Panc1 (cell line): ENCODE measurements around the gene SEPHS1. TPM values are rescaled to one million over a fixed set of nuclear protein-coding genes. Genes with fewer than 3 reads are reported as not detected.

Experiments used
- ATAC-seq: fragments of 200-7000 bp; cut with Tn5 transposase; 2 replicates; pipeline ENCODE4 v1.9.1; 2020; ENCODE audit warnings: mild to moderate bottlenecking, moderate library complexity
- BruUV-seq: library from RNA; stranded (reverse); fragments of 400-500 nt; replicated peaks from 2 replicates; lab custom pipeline; 2021; lab: Mats Ljungman, UMichigan
- CTCF ChIA-PET: fragments of 300-600 bp; sonication (Branson Sonifier 250); formaldehyde crosslinking; loops from one replicate; lab custom pipeline; 2022; ENCODE audit warnings: antibody characterized with exemption; lab: Charles Lee
- POLR2A ChIA-PET: fragments of 300-600 bp; sonication (Branson Sonifier 250); formaldehyde crosslinking; loops from one replicate; lab custom pipeline; 2022; ENCODE audit warnings: antibody characterized with exemption; lab: Charles Lee
- DNase-seq: peaks from one replicate; pipeline ENCODE4 v3.0.0-alpha.2; 2010; ENCODE audit warnings: low read depth, low spot score
- H3K27ac ChIP-seq: 2 replicates; pipeline ENCODE4 v1.5.1; 2011; ENCODE audit warnings: mild to moderate bottlenecking, low read length, inconsistent platforms
- H3K27me3 ChIP-seq: fragments of 200-500 bp; sonication (Bioruptor generic); 2 replicates; pipeline ENCODE4 v1.6.0; 2014; ENCODE audit warnings: low read length, inconsistent platforms; ENCODE audit not compliant: control insufficient read depth, insufficient read depth
- H3K36me3 ChIP-seq: fragments of 200-500 bp; sonication (Bioruptor generic); 2 replicates; pipeline ENCODE4 v1.5.1; 2014; ENCODE audit warnings: inconsistent platforms, mild to moderate bottlenecking, low read length, moderate library complexity; ENCODE audit not compliant: control insufficient read depth, insufficient read depth
- H3K4me1 ChIP-seq: 2 replicates; pipeline ENCODE4 v1.5.1; 2011; ENCODE audit warnings: inconsistent platforms, mild to moderate bottlenecking, low read length, moderate library complexity; ENCODE audit not compliant: control insufficient read depth, insufficient read depth
- H3K4me3 ChIP-seq, 2 experiments: 2 replicates each; pipeline ENCODE4 v1.5.1; 2011 to 2012; ENCODE audit warnings: low read depth in 2 of 2, low read length in 2 of 2, mild to moderate bottlenecking in 2 of 2, inconsistent platforms in 1 of 2, moderate library complexity in 1 of 2
- H3K9me3 ChIP-seq: fragments of 200-500 bp; sonication (Bioruptor generic); 2 replicates; pipeline ENCODE4 v1.5.1; 2014; ENCODE audit warnings: low read depth, mild to moderate bottlenecking, inconsistent platforms, low read length, moderate library complexity; ENCODE audit not compliant: control insufficient read depth, insufficient read depth
- CTCF ChIP-seq: fragments of 450-650 bp; IDR thresholded peaks from 2 replicates; pipeline ENCODE4 v1.5.1; 2017; ENCODE audit warnings: mild to moderate bottlenecking
- POLR2AphosphoS5 ChIP-seq: IDR thresholded peaks from 2 replicates; pipeline ENCODE4 v1.6.1; 2012; ENCODE audit warnings: mild to moderate bottlenecking, low read depth, low read length, moderate library complexity
- REST ChIP-seq, 2 experiments: IDR thresholded peaks; 2 replicates each; pipeline ENCODE4 v1.6.1; 2011 to 2012; ENCODE audit warnings: low read depth in 2 of 2, control low read depth in 1 of 2, low read length in 1 of 2, mild to moderate bottlenecking in 1 of 2, moderate library complexity in 1 of 2; ENCODE audit not compliant: insufficient read depth in 1 of 2
- SIN3A ChIP-seq: IDR thresholded peaks from 2 replicates; pipeline ENCODE4 v1.6.1; 2012; ENCODE audit warnings: low read depth, mild to moderate bottlenecking, low read length, moderate library complexity, borderline replicate concordance; ENCODE audit not compliant: insufficient read depth
- TCF7L2 ChIP-seq: IDR thresholded peaks from 2 replicates; pipeline ENCODE4 v1.6.1; 2011; ENCODE audit warnings: mild to moderate bottlenecking, low read depth, low read length, inconsistent platforms
- in situ Hi-C: cut with HindIII; loops from 2 replicates; pipeline ENCODE4 v1.10.0; 2016; ENCODE audit warnings: low sequenced_read_pairs, low pct_unique_long_range_greater_than_20kb
- intact Hi-C: fragments of 100-400 bp; cut with micrococcal nuclease; formaldehyde crosslinking; loops from one replicate; pipeline ENCODE4 v1.10.0; 2022; ENCODE audit not compliant: unreplicated experiment
- total RNA-seq: library from RNA; stranded (reverse); gene quantifications from one replicate; pipeline ENCODE4 v1.2.1, GENCODE V29; 2021; ENCODE audit not compliant: unreplicated experiment

Gene SEPHS1
- total RNA-seq, 1 experiment from 2014 or later = 47.1 TPM

DNA sequence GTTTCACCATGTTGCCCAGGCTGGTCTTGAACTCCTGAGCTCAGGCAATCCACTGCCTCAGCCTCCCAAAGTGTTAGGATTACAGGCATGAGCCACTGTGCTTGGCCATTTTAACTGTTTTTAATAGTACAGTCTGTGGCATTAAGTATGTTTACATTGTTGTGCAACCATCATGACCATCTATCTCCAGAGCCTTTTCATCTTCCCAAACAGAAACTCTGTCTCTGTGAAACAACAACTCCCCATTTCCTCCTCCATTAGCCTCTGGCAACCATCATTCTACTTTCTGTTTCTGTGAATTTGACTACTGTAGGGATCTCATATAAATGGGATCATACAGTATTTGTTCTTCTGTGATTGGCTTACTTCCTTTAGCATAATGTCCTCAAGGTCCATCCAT, 48.3 kb upstream of the SEPHS1 start:
- Histone ChIP-seq H3K27me3 (no peaks in the 10 kb centered on the region), H3K4me3 (no peak overlapping the region), H3K9me3 (no peaks in the 10 kb centered on the region), H3K27ac (no peak overlapping the region), H3K4me1 (no peaks in the 10 kb centered on the region), H3K36me3 (no peaks in the 10 kb centered on the region)
- in situ Hi-C loops = no loop called here
- no peak for ATAC-seq
- CTCF ChIA-PET = no interaction called here
- intact Hi-C loops = no loop called here
- TF ChIP-seq SIN3A = no peak
- no peak for TF ChIP-seq CTCF
- TF ChIP-seq TCF7L2 = no peak
- no peak for TF ChIP-seq REST (IDR thresholded peaks at IDR 0.05; ENCODE audit: insufficient read depth in 1 of 2, low read depth in 2 of 2, low read length in 1 of 2)
- TF ChIP-seq POLR2AphosphoS5 = no peak
- POLR2A ChIA-PET = no interaction called here
- BruUV-seq = no TSS peak
- no peak for DNase-seq

DNA sequence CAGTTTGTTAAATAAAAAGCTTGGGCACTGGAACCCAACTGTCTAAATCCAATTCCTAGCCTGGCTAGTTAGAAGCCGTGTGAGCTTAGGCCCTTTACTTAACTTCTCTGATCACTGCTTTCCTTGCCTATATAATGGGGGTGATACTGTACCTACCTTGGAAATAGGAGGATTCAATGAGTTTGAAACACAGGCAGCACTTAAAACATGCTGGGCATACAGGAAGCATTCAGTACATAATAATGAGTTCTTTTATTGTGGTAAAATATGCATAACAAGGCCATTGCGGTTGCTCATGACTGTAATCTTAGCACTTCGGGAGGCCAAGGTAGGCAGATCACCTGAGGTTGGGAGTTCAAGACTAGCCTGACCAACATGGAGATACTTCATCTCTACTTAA, 47.4 kb upstream of the SEPHS1 start:
- in situ Hi-C loops = no loop called here
- peaks cover 2% of the 10 kb centered on the region; the same call in 1 of the 2 replicates for H3K4me1 ChIP-seq
- no peak for DNase-seq
- intact Hi-C loops = no loop called here
- H3K4me3 ChIP-seq = no peak overlapping the region
- H3K27me3 ChIP-seq = no peaks in the 10 kb centered on the region
- BruUV-seq = no TSS peak
- CTCF ChIA-PET = no interaction called here
- no peak overlapping the region for H3K27ac ChIP-seq
- no peaks in the 10 kb centered on the region for H3K36me3 ChIP-seq
- POLR2A ChIA-PET = no interaction called here
- no peak for ATAC-seq
- no peaks in the 10 kb centered on the region for H3K9me3 ChIP-seq
- TF ChIP-seq SIN3A (no peak), TCF7L2 (no peak), POLR2AphosphoS5 (no peak), REST (IDR thresholded peaks at IDR 0.05; ENCODE audit: insufficient read depth in 1 of 2, low read depth in 2 of 2, low read length in 1 of 2) (no peak), CTCF (no peak)
